HL-60 (cell line): ENCODE measurements around the gene RFESD.

Source experiments
- POLR2AphosphoS5 ChIP-seq: IDR thresholded peaks from 2 replicates; pipeline ENCODE4 v1.6.1; 2012; ENCODE audit warnings: low read depth
- TF ChIP-seq, protein P1 (sequence below): IDR thresholded peaks from one replicate; pipeline ENCODE4 v1.5.1; 2011; ENCODE audit warnings: low read length, control low read depth, inconsistent platforms; ENCODE audit not compliant: insufficient read depth

DNA sequence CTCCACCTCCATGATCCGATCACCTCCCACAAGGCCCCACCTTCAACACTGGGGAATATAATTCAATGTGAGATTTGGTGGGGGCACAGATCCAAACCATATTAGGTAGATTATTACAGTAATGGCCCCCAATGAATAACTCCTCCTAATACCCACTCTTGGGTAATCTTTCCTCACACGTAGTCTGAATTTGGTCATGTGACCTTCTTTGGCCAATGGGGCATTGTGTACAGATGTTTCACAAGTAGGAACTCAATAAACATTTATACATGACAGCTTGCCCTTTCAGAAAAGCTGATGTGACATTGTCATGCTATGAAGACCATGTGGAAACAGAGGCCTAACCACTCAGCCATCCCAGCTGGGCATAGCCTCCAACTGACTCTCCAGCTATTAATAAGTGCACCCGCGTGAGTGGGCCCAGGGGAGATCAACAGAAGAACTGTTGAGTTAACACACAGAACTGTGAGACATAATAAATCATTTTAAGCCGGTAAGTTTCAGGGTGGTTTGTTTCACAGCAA lies 16.1 kb upstream of the RFESD start:
- TF ChIP-seq, protein P1, sequence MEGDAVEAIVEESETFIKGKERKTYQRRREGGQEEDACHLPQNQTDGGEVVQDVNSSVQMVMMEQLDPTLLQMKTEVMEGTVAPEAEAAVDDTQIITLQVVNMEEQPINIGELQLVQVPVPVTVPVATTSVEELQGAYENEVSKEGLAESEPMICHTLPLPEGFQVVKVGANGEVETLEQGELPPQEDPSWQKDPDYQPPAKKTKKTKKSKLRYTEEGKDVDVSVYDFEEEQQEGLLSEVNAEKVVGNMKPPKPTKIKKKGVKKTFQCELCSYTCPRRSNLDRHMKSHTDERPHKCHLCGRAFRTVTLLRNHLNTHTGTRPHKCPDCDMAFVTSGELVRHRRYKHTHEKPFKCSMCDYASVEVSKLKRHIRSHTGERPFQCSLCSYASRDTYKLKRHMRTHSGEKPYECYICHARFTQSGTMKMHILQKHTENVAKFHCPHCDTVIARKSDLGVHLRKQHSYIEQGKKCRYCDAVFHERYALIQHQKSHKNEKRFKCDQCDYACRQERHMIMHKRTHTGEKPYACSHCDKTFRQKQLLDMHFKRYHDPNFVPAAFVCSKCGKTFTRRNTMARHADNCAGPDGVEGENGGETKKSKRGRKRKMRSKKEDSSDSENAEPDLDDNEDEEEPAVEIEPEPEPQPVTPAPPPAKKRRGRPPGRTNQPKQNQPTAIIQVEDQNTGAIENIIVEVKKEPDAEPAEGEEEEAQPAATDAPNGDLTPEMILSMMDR, result no peak
- no peak for TF ChIP-seq POLR2AphosphoS5
